DMS79 (cell line): ENCODE measurements around the gene CLCN4.
A peak's percentile ranks its signal among the peaks of the same experiment; 100 is the strongest.

ENCODE experiments used
- DNase-seq: peaks from one replicate; lab custom pipeline; 2025; lab: John Stamatoyannopoulos, UW

CLCN4 gene

DNA sequence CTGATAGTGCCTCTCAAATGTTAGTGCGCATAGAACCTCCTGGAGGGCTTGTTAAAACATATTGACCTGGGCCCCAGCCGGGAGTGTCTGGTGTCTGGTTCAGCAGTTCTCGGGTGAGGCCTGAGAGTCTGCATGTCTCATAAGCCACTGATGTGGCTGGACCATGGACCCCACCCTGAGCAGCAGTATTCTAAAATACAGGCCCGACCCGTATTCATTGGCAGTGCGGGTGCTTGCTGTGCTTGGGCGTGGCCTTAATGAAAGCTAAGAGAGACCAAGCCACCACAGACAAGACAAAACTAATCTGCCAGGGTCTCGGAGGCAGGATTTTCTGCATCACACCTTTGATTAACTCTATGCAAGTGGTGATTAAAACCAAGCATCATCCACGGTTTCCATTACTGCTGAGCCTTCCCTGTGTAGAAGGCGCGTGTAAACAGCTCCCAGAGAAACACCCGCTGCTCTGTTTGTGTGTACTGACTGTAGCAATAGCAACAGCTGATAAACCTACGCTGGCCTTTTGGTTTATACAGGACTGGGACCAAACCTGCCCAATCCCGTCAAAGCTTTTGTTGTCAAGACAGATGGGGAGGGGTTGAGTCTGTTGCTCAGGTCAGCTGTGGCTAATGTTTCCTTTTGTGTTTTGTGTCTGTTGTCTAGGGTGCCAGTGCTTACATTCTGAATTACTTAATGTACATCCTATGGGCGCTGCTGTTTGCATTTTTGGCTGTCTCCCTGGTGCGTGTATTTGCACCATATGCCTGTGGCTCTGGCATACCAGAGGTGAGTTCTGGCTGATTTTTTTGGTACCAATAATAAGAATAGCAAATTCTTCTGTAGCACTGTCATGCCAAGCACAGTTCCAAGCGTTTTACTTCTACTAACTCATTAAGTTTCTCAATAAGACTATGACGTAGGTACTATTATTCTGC lies 40.8 kb downstream of the CLCN4 start:
- no peak for DNase-seq

DNA sequence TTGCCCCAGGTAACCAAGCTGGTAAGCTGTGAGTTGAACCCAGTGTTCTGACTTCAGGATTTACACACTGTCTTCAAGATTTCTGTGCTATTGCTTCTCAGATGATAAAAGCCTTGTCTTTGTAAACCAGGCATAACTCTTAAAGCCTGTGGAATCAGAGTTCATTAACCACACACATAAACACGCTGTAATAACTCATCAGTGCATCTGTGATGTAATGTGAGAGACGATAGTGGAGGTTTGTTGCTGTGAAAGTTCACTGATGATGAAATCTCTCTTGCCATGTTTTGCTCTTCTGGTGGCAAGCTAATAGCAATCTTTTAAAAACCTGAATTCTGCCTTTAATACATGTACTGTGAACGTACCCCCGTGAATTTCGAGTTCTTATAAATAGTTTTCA lies 41.5 kb downstream of the CLCN4 start:
- DNase-seq: no peak

DNA sequence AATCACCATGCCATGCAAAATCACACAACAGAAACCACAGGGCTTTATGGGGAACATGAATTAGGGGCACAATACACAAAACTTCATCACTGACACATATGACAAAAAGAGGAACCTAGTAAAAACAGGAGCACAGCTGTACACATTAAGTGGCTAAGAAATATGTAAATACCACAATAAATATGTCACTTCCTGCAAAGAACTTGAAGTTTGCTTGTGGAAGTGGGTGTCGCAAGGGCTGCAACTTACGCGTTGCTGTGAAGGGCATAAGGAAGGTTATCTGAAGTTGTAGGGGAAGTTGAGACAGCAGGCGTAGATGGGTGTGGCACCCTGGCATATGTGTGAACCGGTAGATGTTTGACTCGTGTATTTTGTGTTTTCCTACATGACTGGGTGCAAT lies 42.4 kb downstream of the CLCN4 start:
- no peak for DNase-seq

DNA sequence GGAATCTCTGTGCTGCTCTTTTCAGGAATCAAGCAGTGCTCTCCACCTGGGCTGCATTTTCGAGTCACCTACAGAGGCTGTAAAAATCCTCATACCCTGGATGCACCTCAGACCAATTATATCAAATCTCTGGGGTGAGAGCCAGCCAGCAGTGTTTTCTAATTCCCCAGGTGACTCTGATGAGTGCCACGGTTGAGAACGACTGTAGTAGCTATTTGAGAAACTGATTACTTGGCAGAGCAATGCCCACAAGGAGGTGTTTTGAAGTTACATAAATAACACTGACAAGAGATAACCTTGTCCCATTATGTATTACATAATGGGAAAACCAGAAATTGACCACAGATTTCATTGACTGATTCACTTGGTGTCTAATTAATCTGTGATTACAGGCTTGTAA lies 46.8 kb downstream of the CLCN4 start:
- DNase-seq: no peak

DNA sequence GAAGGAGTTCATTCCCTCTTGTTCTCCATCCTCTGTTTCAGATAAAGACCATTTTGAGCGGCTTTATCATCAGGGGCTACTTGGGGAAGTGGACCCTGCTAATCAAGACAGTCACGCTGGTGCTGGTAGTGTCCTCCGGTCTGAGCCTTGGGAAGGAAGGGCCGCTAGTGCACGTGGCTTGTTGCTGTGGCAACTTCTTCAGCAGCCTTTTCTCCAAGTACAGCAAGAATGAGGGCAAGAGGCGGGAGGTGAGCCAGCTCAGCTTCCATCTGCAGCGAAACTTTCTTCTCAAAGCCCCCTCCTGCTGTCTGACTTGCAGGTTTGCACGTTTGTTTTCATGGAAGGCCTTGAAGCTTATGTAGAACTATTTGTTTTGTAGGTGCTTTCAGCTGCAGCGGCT lies 49.5 kb downstream of the CLCN4 start:
- no peak for DNase-seq

DNA sequence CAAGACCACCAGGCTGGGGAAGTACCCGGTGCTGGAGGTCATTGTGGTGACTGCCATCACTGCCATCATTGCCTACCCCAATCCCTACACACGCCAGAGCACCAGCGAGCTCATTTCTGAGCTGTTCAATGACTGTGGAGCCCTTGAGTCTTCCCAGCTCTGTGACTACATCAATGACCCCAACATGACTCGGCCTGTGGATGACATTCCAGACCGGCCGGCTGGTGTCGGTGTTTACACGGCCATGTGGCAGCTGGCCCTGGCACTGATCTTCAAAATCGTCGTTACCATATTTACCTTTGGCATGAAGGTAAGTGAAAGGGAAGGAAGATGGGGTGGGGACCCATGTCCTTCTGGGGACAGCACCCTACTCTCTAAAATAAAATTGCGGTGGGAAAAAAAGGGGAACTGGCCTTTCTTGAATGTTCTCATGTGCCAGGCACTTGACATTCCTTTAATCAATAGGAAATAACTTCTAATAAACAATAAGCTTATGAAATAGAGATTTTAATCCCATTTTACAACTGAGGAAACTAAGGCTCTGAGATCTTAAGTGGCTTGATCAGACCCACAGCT lies 51.6 kb downstream of the CLCN4 start:
- DNase-seq: no peak

DNA sequence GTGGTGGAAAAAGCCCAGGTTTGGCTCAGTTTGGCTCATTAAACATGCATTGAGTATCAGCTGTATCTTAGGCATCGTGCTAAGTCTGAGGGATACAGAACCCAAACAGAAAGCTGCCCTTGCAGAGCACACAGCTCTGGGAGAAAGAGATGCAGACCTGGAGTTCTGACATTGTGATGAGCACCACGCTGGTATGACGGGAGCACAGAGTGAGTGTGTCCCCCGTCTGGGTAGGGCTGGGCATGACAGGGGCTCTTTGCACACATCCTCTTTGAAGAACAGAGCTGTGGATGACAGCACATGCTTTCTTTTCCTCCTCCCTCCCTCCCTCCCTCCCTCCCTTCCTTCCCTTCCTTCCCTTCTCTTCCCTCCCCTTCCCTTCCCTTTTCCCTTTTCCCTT lies 52.2 kb downstream of the CLCN4 start:
- no peak for DNase-seq

DNA sequence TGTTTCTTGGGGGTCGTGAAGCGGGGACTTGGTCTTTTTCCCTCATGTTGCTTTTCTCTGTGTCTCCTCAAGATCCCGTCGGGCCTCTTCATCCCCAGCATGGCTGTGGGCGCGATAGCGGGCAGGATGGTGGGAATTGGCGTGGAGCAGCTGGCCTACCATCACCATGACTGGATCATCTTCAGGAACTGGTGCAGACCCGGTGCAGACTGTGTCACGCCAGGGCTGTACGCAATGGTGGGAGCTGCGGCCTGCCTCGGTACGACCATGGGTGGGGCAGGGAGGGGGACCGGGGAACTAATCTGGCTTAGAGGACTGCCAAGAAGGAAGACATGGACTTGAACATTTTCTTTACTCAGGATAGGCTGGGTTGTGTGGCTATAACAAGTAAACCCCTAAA lies 55.6 kb downstream of the CLCN4 start:
- DNase-seq: no peak

DNA sequence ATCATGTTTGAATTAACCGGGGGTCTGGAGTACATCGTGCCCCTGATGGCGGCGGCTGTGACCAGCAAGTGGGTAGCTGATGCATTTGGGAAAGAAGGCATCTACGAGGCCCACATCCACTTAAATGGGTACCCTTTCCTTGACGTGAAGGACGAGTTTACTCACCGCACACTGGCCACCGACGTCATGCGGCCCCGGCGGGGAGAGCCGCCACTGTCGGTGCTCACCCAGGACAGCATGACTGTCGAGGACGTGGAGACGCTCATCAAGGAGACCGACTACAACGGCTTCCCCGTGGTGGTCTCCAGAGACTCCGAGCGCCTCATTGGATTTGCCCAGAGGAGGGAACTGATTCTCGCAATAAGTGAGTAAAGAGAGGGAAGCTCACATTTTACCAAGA lies 56.9 kb downstream of the CLCN4 start:
- DNase-seq: no peak

DNA sequence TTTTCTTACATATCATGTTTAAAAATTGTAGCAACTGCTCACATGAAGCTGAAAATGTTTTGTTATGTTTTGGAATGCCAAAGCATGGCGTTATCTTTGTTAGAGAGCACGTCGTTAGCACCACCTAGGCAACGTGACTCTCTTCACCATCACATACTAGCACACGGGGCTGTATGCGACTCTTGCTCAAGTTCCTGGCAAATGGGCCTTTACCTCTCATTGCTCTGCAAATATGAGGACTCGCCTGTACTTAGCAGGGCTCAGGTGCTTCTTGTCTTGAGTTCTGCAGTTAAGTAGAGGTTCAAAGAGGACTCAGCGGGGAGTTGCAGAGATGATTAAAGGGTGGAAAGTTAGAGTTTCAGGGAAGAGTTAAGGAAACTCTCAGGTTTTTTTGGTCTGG lies 59.4 kb downstream of the CLCN4 start:
- DNase-seq: no peak

DNA sequence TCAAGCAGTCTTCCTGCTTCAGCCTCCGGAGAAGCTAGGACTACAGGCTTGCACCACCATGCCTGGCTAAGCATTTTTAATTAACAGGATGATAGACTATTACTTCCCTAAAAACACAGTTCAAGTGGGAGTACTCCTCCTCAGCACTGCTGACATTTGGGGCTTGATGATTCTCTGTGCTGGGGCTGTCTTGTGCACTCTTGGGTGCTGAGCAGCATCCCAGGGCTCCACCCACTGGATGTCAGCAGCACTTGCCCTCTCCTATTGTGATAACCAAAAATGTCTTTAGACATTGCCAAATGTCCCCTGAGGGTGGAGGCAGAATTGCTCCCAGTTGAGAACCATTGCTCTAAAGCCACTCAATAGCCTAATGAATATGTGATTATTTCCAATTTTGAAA lies 60.4 kb downstream of the CLCN4 start:
- DNase-seq: no peak

DNA sequence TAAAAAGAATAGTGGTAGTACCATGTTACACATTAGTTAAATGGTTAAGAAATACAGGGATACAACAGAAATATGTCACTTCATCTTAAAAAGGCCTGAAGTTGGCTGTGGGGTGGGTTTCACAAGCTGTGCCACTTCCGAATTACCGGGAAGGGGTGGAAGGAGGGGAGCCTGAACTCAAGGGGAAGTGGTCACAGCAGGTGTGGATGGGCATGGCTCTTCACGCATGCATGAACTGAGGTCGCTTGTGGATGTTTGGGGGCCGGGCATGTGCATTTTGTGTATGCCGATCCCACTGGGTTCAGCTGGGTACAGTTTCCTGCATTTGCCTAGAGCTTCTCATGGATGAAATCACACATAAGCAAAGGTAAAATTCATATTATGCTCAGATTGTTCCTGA lies 64.9 kb downstream of the CLCN4 start:
- no peak for DNase-seq

DNA sequence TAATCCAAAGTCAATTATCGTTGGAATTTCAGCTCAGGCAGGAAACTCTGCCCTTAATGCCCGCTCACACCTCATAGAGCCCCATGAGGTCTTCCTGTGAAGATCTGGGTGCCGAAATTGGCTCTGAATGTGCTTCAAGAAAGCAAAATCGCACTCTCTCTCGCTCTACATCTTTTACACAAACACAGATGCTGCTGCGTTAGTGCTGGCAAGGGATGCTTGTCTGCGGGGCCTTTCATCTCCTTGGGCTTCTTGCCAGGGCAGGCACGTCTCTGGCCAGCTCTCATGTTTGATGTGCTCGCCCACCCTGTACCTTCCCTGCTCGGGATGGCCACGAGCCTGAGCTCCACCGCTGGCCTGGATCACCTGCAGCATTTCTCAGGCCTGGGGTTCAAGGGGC lies 66.5 kb downstream of the CLCN4 start:
- DNase-seq: no peak

DNA sequence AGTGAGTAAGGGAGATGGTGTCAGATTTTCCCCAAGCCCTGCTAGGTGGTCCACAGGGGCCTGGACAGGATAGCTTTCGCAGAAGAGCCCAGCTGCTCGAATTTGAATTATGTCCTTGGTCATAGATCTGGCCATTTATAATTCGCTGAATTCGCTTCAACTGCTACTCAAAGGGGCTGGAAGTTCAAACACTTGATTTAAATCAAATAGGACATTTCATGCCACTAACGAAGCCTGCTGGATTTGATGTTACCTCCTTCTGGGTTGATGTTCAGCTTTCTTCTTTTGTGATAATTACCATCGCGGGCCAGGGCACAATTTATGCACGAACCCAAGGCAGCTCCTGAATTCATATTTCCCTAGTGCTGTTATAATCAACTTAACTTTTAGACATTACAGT lies 67.0 kb downstream of the CLCN4 start:
- no peak for DNase-seq

DNA sequence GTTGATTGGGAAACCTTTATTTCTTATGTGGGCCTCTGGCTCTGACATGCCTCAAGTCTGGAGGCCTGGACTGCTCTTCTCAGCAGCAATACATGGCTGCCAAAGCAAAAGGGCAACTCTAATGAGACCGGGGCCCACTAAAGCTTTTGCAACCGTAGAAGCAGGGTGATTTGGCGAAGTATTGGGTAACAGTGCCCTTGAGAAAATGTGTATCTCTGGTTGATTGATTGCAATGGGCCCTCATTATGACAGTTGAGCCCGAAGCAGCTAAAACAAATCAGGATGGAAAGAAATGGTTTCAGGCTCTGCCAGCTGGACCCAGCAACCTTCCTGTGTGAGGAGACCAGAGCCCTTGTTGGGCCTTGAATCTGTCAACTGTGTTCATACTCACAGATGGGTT lies 73.4 kb downstream of the CLCN4 start:
- no peak for DNase-seq

DNA sequence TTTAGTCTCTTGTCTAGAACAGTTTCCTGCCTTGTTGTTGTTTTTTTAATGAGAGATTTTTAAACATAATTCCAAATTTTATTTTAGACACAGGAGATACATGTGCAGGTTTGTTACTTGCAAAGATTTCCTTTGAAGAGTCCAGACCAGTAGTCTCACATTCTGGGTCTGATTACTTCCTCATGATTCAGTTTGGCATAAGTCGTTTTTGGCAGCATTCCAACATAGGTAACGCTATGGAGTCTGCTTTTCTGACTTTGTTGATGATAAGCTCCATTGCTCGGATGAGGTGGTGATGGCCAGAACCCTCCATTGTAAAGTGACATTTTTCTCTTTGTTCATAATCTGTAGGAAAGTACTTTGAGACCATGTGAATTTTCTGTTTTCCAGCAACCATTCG lies 74.7 kb downstream of the CLCN4 start:
- no peak for DNase-seq

DNA sequence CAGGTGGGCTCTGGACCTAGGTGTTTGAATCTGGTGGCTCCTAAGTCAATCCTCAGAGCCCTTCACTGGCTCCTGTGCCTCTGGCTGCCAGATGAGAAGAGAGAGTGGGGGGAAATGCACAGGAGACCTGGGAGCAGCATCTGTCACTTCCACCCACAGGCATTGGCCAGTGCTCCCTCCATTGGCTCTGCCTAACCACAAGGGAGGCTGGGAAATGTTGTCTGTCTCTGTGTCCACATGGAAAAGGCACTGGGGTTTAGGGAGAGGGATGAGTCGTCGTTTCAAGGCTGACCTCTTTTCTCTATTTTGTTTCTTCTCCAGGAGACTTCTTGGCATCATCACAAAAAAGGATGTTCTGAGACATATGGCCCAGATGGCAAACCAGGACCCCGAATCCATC lies 76.4 kb downstream of the CLCN4 start:
- DNase-seq: no peak

DNA sequence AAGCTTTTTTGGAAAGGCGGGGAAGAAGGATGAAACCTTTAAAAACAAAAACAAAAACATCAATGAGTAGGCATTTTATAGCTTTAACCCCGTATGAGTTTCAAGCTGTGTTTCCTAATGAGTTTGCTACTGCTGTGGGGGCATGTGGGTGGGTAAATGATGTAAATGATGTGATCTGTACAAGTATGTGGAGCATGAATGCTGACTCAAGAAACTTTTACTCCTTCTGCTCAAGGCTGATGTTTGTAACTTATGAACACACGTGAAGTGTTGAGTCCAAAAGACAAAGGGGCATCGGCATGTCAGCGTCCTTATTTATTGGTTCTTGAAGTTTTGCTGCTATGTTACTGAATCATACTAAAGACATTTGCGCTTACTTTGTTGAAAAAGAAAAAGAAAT lies 76.9 kb downstream of the CLCN4 start:
- DNase-seq: no peak

DNA sequence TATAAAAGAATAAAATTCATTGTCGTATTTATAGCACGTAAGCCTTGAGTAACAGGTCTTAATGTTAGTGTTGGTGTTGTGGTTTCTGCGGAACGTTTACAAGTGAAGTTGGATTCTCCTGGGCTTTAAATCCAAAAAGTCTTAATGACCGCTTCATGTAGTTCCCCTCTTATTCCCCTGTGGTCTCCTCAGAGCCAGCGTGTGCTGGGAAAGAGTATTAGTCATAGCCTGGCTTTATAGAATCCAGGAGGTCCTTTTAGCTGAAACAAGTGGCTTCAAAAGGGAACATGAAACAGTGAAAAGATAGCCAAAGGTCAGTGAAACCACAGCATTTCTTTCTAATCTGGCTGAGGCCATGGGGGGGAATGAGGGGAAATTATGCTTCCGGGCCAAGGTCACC lies 79.1 kb downstream of the CLCN4 start:
- DNase-seq: no peak

DNA sequence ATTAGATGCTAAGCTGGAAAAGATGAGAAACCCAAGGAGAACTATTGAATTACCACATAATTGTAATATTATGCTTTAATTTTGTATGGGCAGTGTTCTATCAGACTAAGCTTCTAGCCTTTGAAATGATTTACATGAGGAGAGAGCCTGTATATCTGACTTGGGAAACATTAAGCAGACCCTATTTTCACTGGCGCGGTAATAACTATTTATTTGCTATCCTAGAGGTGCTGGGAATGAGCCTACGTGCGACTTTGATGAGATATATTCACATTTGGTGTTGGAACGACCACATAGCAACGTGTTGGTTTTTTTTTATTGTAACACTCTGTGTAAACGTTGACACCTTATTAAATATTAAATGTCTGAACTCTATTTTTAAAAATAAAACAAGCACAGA lies 80.5 kb downstream of the CLCN4 start:
- DNase-seq: no peak

DNA sequence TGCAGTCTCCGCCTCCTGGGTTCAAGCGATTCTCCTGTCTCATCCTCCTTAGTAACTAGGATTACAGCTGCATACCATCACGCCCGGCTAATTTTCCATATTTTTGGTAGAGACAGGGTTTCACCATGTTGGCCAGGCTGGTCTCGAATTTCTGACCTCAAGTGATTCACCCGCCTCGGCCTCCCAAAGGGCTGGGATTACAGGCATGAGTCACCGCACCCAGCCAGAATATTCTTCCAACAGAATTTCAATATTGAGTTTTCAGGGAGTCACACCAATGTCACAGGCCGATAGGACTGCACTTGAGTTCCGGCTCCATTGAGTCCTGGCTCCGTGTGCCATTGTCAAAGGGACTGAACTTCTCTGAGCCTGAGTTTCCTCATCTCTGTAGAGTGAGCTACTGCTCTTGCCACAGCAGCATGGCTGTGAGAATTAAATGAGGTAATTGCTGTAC lies 82.9 kb downstream of the CLCN4 start:
- no peak for DNase-seq

DNA sequence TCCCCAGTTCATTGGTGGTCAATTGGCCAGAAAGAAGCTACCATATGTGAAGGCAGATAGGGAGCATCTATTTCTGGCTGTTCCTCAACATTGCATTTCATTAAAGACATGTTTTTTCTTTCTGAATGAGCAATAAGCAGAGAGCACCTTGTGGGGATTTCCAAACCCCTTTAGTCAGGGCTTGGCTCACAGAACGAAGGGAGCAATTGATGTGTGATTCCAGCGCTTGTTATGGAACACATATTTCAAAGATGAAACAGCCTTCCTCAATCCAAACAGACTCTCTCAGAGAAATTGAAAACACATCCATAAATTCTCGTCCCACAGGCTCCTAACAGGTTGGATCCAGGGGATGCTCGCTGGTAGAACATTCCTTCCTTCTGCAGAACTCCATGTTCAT lies 84.1 kb downstream of the CLCN4 start:
- no peak for DNase-seq

DNA sequence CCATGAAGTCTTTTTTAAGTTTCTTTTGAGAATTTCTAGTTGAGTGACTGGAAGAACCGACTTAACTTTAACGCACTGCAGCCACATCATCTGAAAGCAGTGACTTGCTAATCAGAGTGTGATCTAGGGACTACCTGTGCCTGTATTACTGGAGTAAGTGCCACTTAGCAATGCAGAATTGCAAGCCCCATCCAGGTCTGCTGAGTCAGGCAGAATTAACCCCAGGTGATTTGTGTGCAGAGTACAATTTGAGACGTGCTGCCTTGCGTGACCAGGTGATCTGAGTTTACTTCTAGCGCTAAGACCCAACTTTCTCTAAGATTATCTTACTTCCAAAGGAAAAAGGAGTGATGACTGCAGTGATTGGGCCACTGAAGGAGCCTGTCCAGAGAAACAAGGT lies 85.3 kb downstream of the CLCN4 start:
- DNase-seq: peak; percentile 33

DNA sequence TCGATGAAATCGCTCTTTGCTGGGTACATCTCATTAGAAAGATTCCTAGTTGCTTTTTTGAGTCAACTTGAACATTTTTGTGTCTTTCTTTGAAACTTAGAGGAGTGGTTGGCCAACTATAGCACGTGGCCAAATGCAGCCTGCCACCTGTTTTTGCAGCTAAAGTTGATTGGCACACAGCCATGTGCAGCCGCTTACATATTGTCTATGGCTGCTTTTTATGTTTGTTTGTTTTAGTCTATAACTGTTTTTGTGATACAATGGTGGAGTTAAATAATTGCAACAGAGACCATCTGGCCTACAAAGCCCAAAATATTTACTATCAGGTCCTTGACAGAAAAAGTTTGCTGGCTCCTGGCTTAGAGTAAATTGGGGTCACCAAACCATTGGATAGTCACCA lies 86.3 kb downstream of the CLCN4 start:
- no peak for DNase-seq
